GM10266 (cell line): ENCODE measurements around the gene IVD.

Source experiments
- DNase-seq: peaks from one replicate; pipeline ENCODE4 v3.0.0; 2012; ENCODE audit errors: extremely low spot score
- CTCF ChIP-seq: IDR thresholded peaks from 2 replicates; pipeline ENCODE4 v1.5.1; 2012; ENCODE audit warnings: mild to moderate bottlenecking, low read depth; ENCODE audit not compliant: control insufficient read depth, insufficient read depth; ENCODE audit errors: missing control alignments

The IVD gene

GRCh38 chr15:40379853-40380252 is 25.7 kb upstream of the IVD start:
- DNase-seq: no peak
- TF ChIP-seq CTCF: no peak

- DNase-seq: no peak
- TF ChIP-seq CTCF: no peak
Observed at GRCh38 chr15:40380636-40381035, 25.0 kb upstream of the IVD start.

GRCh38 chr15:40381818-40382529 is 23.6 kb upstream of the IVD start:
- no peak for TF ChIP-seq CTCF
- DNase-seq: no peak

GRCh38 chr15:40382580-40383456 is 22.8 kb upstream of the IVD start, which contains the start of gene KNSTRN:
Gene KNSTRN, plus strand, starts transcription at chr15:40382721. Its CDS starts 115 bp downstream, at chr15:40382836.
- TF ChIP-seq CTCF: no peak
- DNase-seq: peak; percentile 95

- no peak for DNase-seq
- no peak for TF ChIP-seq CTCF
Observed at GRCh38 chr15:40386480-40386879, 19.1 kb upstream of the IVD start.

GRCh38 chr15:40388941-40389823 is 16.4 kb upstream of the IVD start:
- no peak for TF ChIP-seq CTCF
- no peak for DNase-seq
